Measurements from ENCODE around the gene LAP3.

DNA sequence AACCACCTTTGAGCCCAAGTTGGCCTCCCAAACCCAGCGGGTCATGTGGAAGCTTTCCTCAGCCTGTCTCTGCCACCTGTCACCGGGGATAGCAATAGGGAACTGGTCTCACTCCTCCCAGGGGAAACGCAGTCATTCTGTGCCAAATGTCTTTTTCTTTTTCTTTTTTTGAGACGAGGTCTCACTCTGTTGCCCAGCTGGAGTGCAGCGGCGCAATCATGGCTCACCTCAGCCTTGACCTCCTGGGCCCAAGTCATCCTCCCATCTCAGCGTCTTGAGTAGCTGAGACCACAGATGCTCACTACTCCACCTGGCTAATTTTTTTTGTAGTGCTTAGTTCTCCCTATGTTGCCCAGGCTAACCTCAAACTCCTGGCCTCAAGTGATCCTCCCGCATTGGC is 77.7 kb downstream of the LAP3 start:
- TF ChIP-seq, protein P1, sequence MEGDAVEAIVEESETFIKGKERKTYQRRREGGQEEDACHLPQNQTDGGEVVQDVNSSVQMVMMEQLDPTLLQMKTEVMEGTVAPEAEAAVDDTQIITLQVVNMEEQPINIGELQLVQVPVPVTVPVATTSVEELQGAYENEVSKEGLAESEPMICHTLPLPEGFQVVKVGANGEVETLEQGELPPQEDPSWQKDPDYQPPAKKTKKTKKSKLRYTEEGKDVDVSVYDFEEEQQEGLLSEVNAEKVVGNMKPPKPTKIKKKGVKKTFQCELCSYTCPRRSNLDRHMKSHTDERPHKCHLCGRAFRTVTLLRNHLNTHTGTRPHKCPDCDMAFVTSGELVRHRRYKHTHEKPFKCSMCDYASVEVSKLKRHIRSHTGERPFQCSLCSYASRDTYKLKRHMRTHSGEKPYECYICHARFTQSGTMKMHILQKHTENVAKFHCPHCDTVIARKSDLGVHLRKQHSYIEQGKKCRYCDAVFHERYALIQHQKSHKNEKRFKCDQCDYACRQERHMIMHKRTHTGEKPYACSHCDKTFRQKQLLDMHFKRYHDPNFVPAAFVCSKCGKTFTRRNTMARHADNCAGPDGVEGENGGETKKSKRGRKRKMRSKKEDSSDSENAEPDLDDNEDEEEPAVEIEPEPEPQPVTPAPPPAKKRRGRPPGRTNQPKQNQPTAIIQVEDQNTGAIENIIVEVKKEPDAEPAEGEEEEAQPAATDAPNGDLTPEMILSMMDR (conservative IDR thresholded peaks at IDR 0.05 in 1 of 2, IDR thresholded peaks at IDR 0.05 in 1 of 2; ENCODE audit: extremely low read depth in 1 of 2, insufficient read depth in 1 of 2, low read depth in 1 of 2, low read length in 2 of 2), result no peak
- no peak for TF ChIP-seq EZH2 (IDR thresholded peaks at IDR 0.05; ENCODE audit: borderline replicate concordance, low read length)

Measured in mammary epithelial cell (primary cell).